ENCODE results near the gene ASB9.

GRCh38 chrX:15245896-15246295 lies 24.0 kb downstream of the ASB9 start:
- TF ChIP-seq CTCF (conservative IDR thresholded peaks at IDR 0.05 in 1 of 2, IDR thresholded peaks at IDR 0.05 in 1 of 2; ENCODE audit: extremely low read depth in 1 of 2, insufficient read depth in 1 of 2, low read depth in 1 of 2, low read length in 2 of 2) (no peak), EZH2 (IDR thresholded peaks at IDR 0.05; ENCODE audit: borderline replicate concordance, low read length) (no peak)
